A673 (cell line): ENCODE data around the gene RNF175. TPM values are rescaled to one million over a fixed set of nuclear protein-coding genes. Genes with fewer than 3 reads are reported as not detected.

Experiments used
- BruUV-seq: library from RNA; stranded (reverse); fragments of 400-500 nt; replicated peaks from 2 replicates; lab custom pipeline; 2021; lab: Mats Ljungman, UMichigan
- CTCF ChIA-PET: fragments of 300-600 bp; sonication (Branson Sonifier 250); formaldehyde crosslinking; loops from one replicate; lab custom pipeline; 2022; ENCODE audit warnings: antibody characterized with exemption; lab: Charles Lee
- POLR2A ChIA-PET: fragments of 300-600 bp; sonication (Branson Sonifier 250); formaldehyde crosslinking; loops from one replicate; lab custom pipeline; 2022; ENCODE audit warnings: antibody characterized with exemption; ENCODE audit not compliant: low non-redundant PET; lab: Charles Lee
- DNase-seq: peaks from one replicate; pipeline ENCODE4 v3.0.0-alpha.2; 2015; ENCODE audit warnings: low spot score
- H3K27ac ChIP-seq: fragments of 200-600 bp; sonication (generic); 2 replicates; pipeline ENCODE4 v1.5.1; 2016; ENCODE audit warnings: mixed run types, low read depth, mild to moderate bottlenecking, mixed read lengths, antibody characterized with exemption, low read length; ENCODE audit not compliant: poor library complexity, severe bottlenecking
- H3K27me3 ChIP-seq: fragments of 200-600 bp; sonication (generic); replicated peaks from 2 replicates; pipeline ENCODE4 v1.6.1; 2017; ENCODE audit warnings: mixed run types, low read depth, mild to moderate bottlenecking, mixed read lengths, antibody characterized with exemption, low read length; ENCODE audit not compliant: insufficient read depth, poor library complexity
- H3K36me3 ChIP-seq: fragments of 200-600 bp; sonication (generic); 2 replicates; pipeline ENCODE4 v1.6.1; 2016; ENCODE audit warnings: mixed run types, mild to moderate bottlenecking, mixed read lengths, antibody characterized with exemption, low read length; ENCODE audit not compliant: insufficient read depth, poor library complexity, severe bottlenecking
- H3K4me1 ChIP-seq: fragments of 200-600 bp; sonication (generic); 2 replicates; pipeline ENCODE4 v1.6.1; 2017; ENCODE audit warnings: mixed run types, mild to moderate bottlenecking, mixed read lengths, antibody characterized with exemption, low read length; ENCODE audit not compliant: insufficient read depth, poor library complexity, severe bottlenecking
- H3K4me3 ChIP-seq: fragments of 200-600 bp; sonication (generic); 2 replicates; pipeline ENCODE4 v1.5.1; 2016; ENCODE audit warnings: low read depth, mixed run types, mild to moderate bottlenecking, mixed read lengths, low read length; ENCODE audit not compliant: poor library complexity, severe bottlenecking
- H3K9me3 ChIP-seq: fragments of 200-600 bp; sonication (generic); 2 replicates; pipeline ENCODE4 v1.6.1; 2016; ENCODE audit warnings: mixed run types, low read depth, mild to moderate bottlenecking, mixed read lengths, antibody characterized with exemption, low read length; ENCODE audit not compliant: poor library complexity, severe bottlenecking
- CTCF ChIP-seq: fragments of 300-800, 200-600 bp; sonication (generic); conservative IDR thresholded peaks from 2 replicates; pipeline ENCODE4 v1.5.1; 2017; ENCODE audit warnings: low read depth, mild to moderate bottlenecking, antibody characterized with exemption, low read length, moderate library complexity, mixed read lengths
- EZH2 ChIP-seq: fragments of 200-600 bp; sonication (generic); IDR thresholded peaks from 2 replicates; pipeline ENCODE4 v1.6.1; 2017; ENCODE audit warnings: borderline replicate concordance, low read depth, mild to moderate bottlenecking, mixed read lengths, antibody characterized with exemption, low read length; ENCODE audit not compliant: poor library complexity, severe bottlenecking
- intact Hi-C: fragments of 100-400 bp; cut with micrococcal nuclease; formaldehyde crosslinking; loops from one replicate; pipeline ENCODE4 v1.10.0; 2022; ENCODE audit not compliant: unreplicated experiment
- total RNA-seq: library from RNA; stranded (reverse); gene quantifications from 2 replicates; pipeline ENCODE4 v1.2.3, GENCODE V29; 2021

Gene RNF175
- total RNA-seq, 1 experiment from 2014 or later: 6.8 TPM

GRCh38 chr4:153757407-153757806 is 2.4 kb downstream of the RNF175 start:
- CTCF ChIA-PET: no interaction called here

DNA sequence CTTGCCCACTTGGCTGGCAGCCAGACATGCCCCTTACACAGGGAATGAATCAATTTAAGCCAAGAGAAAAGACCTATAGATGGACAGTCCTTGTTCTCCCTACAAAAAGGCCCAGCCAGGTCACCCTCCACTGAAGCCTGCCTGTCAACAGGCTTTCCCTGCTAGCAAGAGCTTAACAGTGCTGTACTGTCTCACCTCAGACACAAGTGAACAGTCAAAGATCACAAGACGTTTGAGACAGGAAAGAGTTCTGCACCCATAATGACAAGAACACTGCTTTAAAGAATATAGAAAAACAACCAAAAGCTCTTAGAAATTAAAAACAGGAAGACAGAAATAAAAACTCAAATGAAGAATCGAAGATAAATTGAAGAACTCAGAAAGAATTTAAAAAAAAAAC is 4.6 kb downstream of the RNF175 start:
- no TSS peak for BruUV-seq
- Histone ChIP-seq H3K27ac (no peak overlapping the region), H3K36me3 (no peaks in the 10 kb centered on the region), H3K4me1 (peaks cover 4% of the 10 kb centered on the region), H3K27me3 (no peaks in the 10 kb centered on the region), H3K4me3 (no peak overlapping the region), H3K9me3 (no peaks in the 10 kb centered on the region)
- DNase-seq: no peak
- ChIA-PET CTCF (interaction anchor here (0.6 kb wide), 1 partner anchor 815 kb away, joined by 4 read pairs; no protein-coding TSS in a partner anchor), POLR2A (no interaction called here)
- intact Hi-C loops: no loop called here
- TF ChIP-seq CTCF (no peak), EZH2 (no peak)

More at GRCh38 chr4:153757407-153757806, 2.4 kb downstream of the RNF175 start:
- no peak for DNase-seq
- no peaks in the 10 kb centered on the region for H3K36me3 ChIP-seq
- BruUV-seq: no TSS peak
- H3K27ac ChIP-seq: no peak overlapping the region
- H3K27me3 ChIP-seq: no peaks in the 10 kb centered on the region
- no peak overlapping the region for H3K4me3 ChIP-seq
- peaks cover 4% of the 10 kb centered on the region for H3K4me1 ChIP-seq
- no peaks in the 10 kb centered on the region for H3K9me3 ChIP-seq
- POLR2A ChIA-PET: no interaction called here
- intact Hi-C loops: no loop called here
- TF ChIP-seq EZH2 (no peak), CTCF (no peak)

- peak; percentile 89 for TF ChIP-seq CTCF
- TF ChIP-seq EZH2: no peak
- DNase-seq: peak; percentile 90
- intact Hi-C loops: loop anchor here (1.0 to 5.0 kb wide), 3 partner anchors 116 to 608 kb away; no protein-coding TSS in a partner anchor
- BruUV-seq: no TSS peak
- CTCF ChIA-PET: interaction anchor here (0.5 to 1.7 kb wide), 8 partner anchors 9 to 766 kb away, joined by 3 to 12 read pairs (median 4); no protein-coding TSS in a partner anchor
- Histone ChIP-seq H3K4me1 (no peaks in the 10 kb centered on the region), H3K27ac (no peak overlapping the region), H3K36me3 (no peaks in the 10 kb centered on the region), H3K4me3 (no peak overlapping the region), H3K27me3 (no peaks in the 10 kb centered on the region), H3K9me3 (no peaks in the 10 kb centered on the region)
- POLR2A ChIA-PET: no interaction called here
Measured at GRCh38 chr4:153750197-153750817, 9.5 kb downstream of the RNF175 start.
